GM18508 (cell line): ENCODE measurements around the gene MAG.

Experiments used
- ATAC-seq: cut with Tn5 transposase; IDR thresholded peaks from one replicate; pipeline ENCODE4 v1.9.1; 2021; ENCODE audit warnings: moderate number of reproducible peaks; ENCODE audit not compliant: insufficient read depth, unreplicated experiment

Gene MAG

GRCh38 chr19:35337097-35337983 is 45.4 kb downstream of the MAG start:
- no peak for ATAC-seq

- ATAC-seq, result no peak
These were observed 46.0 kb downstream of the MAG start for GRCh38 chr19:35337984-35338296.

GRCh38 chr19:35340431-35340830 is 48.5 kb downstream of the MAG start:
- no peak for ATAC-seq

- ATAC-seq, result no peak
These were observed 49.0 kb downstream of the MAG start for GRCh38 chr19:35341006-35341405.

- no peak for ATAC-seq
These were observed 49.7 kb downstream of the MAG start for GRCh38 chr19:35341565-35342225.

- no peak for ATAC-seq
These were observed 50.5 kb downstream of the MAG start for GRCh38 chr19:35342430-35342829.

- no peak for ATAC-seq
These were observed 52.6 kb downstream of the MAG start for GRCh38 chr19:35344511-35345031.

GRCh38 chr19:35345671-35346111 is 53.7 kb downstream of the MAG start:
- ATAC-seq, result no peak

GRCh38 chr19:35346193-35347052 is 54.5 kb downstream of the MAG start:
- no peak for ATAC-seq

- ATAC-seq, result no peak
These were observed 55.4 kb downstream of the MAG start, which contains the start of gene FFAR1 for GRCh38 chr19:35347171-35347929. Gene FFAR1 (plus strand): TSS chr19:35347902. CDS start chr19:35351552, 3,650 bp downstream.

GRCh38 chr19:35347930-35348298 is 56.0 kb downstream of the MAG start:
- no peak for ATAC-seq

- no peak for ATAC-seq
These were observed 57.1 kb downstream of the MAG start for GRCh38 chr19:35348911-35349611.

GRCh38 chr19:35349614-35350521 is 57.9 kb downstream of the MAG start:
- no peak for ATAC-seq

- no peak for ATAC-seq
These were observed 58.6 kb downstream of the MAG start for GRCh38 chr19:35350591-35350990.

GRCh38 chr19:35351411-35352176 is 59.6 kb downstream of the MAG start:
- no peak for ATAC-seq

GRCh38 chr19:35352177-35352447 is 60.2 kb downstream of the MAG start:
- no peak for ATAC-seq

GRCh38 chr19:35352448-35353304 is 60.7 kb downstream of the MAG start:
- ATAC-seq, result no peak
